Tibial artery (tissue), 4 donors: ENCODE data around the gene NOP16.

Experiments used
- DNase-seq, 2 donors: peaks; one replicate each; pipeline ENCODE4 v3.0.0-alpha.2; 2019
- H3K27ac ChIP-seq, 2 donors: fragments of 200-600 bp; sonication (generic) in 1 of 2; 1 replicate in 1 of 2; 2 replicates in 1 of 2; pipeline ENCODE4 v1.5.1; 2018 to 2019; ENCODE audit warnings: mild to moderate bottlenecking in 1 of 2
- H3K27me3 ChIP-seq, 2 donors: fragments of 200-600 bp; sonication (generic) in 1 of 2; one replicate each; pipeline versions ENCODE4 v1.5.1 to v1.6.0; 2016 to 2019
- H3K36me3 ChIP-seq, 3 donors: fragments of 200-600 bp; sonication (generic) in 2 of 3; one replicate each; pipeline ENCODE4 v1.5.1; 2016 to 2019; ENCODE audit warnings: mild to moderate bottlenecking in 2 of 3
- H3K4me1 ChIP-seq, 4 donors: fragments of 200-600 bp; sonication (generic) in 2 of 4; 1 replicate in 3 of 4; 2 replicates in 1 of 4; pipeline ENCODE4 v1.5.1; 2016 to 2019
- H3K4me3 ChIP-seq, 2 donors: fragments of 200-600 bp; sonication (generic) in 1 of 2; 1 replicate in 1 of 2; 2 replicates in 1 of 2; pipeline ENCODE4 v1.5.1; 2018 to 2019; ENCODE audit warnings: mild to moderate bottlenecking in 2 of 2
- H3K9me3 ChIP-seq, 3 donors: fragments of 200-600 bp; sonication (generic) in 1 of 3; one replicate each; pipeline ENCODE4 v1.5.1; 2016 to 2019
- intact Hi-C: fragments of 100-400 bp; cut with DNase I; formaldehyde crosslinking; loops from one replicate; pipeline ENCODE4 v1.15.0; 2023; ENCODE audit warnings: low total_unique reads
- TF ChIP-seq, protein P1 (sequence below), 2 experiments: fragments of 200-600 bp in 1 of 2; fragments of 450-650 bp in 1 of 2; IDR thresholded peaks; one replicate each; pipeline ENCODE4 v1.5.1; 2017 to 2019; ENCODE audit warnings: antibody characterized with exemption in 2 of 2, mild to moderate bottlenecking in 1 of 2, moderate library complexity in 1 of 2

The NOP16 gene

DNA sequence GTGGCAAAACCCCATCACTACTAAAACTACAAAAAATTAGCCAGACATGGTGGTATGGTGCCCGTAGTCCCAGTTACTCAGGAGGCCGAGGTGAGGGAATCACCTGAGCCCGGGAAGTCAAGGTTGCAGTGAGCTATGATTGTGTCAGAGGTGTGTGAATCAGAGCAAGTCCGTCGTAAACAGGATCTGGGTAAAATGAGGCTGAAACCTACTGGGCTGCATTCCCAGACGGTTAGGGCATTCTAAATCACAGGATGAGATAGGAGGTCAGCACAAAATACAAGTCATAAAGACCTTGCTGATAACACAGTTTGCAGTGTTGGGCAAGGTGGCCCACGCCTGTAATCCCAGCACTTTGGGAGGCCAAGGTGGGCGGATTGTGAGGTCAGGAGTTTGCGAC is 29.9 kb upstream of the NOP16 start:
- H3K27ac ChIP-seq: no peak overlapping the region
- no peaks in the 10 kb centered on the region for H3K9me3 ChIP-seq
- H3K4me1 ChIP-seq: peaks cover 5 to 36% (median 32%) of the 10 kb centered on the region in 4 donors
- H3K4me3 ChIP-seq: no peak overlapping the region
- DNase-seq: peak in 1 of 2 donors; percentile 44
- TF ChIP-seq, protein P1, sequence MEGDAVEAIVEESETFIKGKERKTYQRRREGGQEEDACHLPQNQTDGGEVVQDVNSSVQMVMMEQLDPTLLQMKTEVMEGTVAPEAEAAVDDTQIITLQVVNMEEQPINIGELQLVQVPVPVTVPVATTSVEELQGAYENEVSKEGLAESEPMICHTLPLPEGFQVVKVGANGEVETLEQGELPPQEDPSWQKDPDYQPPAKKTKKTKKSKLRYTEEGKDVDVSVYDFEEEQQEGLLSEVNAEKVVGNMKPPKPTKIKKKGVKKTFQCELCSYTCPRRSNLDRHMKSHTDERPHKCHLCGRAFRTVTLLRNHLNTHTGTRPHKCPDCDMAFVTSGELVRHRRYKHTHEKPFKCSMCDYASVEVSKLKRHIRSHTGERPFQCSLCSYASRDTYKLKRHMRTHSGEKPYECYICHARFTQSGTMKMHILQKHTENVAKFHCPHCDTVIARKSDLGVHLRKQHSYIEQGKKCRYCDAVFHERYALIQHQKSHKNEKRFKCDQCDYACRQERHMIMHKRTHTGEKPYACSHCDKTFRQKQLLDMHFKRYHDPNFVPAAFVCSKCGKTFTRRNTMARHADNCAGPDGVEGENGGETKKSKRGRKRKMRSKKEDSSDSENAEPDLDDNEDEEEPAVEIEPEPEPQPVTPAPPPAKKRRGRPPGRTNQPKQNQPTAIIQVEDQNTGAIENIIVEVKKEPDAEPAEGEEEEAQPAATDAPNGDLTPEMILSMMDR (IDR thresholded peaks at IDR 0.05): no peak
- intact Hi-C loops: loop anchor here (10.0 kb wide), 1 partner anchor 227 kb away; the partner anchor contains the start of gene TSPAN17
- H3K36me3 ChIP-seq: no peaks in the 10 kb centered on the region
- no peaks in the 10 kb centered on the region for H3K27me3 ChIP-seq

DNA sequence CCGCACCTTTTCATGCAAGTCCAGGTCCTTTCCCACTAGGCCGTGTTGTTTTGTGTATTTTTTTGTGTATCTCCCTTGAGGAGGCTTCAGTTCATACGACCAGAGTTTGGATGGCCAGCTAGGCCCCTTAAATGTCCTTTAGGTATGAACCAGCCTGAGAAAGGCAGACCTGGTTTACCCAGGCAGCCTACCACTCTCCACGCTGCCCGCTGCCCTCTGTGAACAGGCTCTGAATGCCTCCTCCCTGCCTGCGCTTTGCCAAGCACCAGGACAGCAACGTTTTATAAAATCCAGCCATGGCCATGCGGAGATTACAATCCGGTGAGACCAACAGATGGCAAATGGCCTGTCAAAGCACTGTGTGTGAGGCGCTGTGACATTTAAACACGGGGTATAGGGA is 28.6 kb upstream of the NOP16 start:
- DNase-seq: peak in 1 of 2 donors; percentile 62
- peak overlapping the region; percentile 63 to 91 for H3K27ac ChIP-seq
- H3K9me3 ChIP-seq: no peaks in the 10 kb centered on the region
- H3K36me3 ChIP-seq: peaks cover 0 to 5% (median 0%) of the 10 kb centered on the region in 3 donors
- no peaks in the 10 kb centered on the region for H3K27me3 ChIP-seq
- H3K4me3 ChIP-seq: peak overlapping the region; percentile 85 to 88
- H3K4me1 ChIP-seq: peaks cover 5 to 48% (median 43%) of the 10 kb centered on the region in 4 donors
- TF ChIP-seq, protein P1 (IDR thresholded peaks at IDR 0.05): no peak
- intact Hi-C loops: loop anchor here (1.0 to 10.0 kb wide), 3 partner anchors 31 to 228 kb away; partner anchors contain the start of genes FAF2, RNF44 and TSPAN17

DNA sequence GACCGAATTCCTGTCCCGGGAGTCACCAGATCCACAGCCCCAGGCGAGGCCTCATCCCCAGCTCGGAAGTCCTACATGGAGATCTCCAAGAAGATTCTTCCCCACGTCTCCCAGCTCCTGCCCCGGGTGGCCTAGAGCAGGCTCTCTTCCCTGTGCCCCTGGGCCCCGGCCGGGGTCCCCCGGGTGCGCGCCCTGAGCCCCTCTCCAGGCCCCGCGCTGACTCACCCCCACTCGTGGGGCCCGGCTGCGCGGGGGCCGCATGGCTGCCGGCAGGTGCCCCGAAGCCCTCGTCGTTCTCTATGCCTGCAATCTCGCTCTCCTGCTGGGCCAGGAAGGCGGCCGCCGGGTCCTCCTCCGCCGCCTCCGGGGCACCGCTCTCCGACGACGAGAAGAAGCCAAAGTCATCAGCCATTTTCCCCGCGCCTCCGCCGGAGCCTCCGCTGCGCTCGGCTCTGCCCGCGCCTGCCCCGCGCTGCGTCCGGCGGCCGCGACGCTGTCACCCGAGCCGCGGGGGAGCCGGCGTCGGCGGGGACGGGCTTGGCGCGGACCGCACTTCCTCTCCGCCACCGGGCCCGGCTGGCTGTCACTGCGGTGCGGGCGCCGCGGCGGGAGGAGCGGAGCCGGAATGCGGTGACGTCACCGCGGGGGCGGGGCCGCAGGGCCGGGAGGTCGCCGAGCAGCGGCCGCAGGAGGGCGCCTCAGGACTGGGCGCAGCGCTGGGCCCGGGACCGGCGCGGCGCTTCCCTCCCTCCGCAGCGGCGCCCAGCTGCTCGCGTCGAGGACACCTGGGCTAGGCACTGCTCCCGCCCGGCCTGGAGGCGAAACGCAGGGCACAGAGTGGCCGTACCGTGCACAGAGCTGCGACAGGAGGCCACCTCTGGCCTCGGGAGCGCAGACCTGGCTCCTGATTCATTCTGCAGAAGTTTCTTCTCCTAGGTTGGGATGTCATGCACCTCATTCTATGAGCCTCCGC is 27.8 kb upstream of the NOP16 start, which contains the start of gene CLTB:
CLTB (minus strand) TSS at position 588 of the 973 bp plus-strand sequence; CDS start at position 412, 176 bp downstream.
- peak; percentile 84 to 94 for DNase-seq
- H3K27me3 ChIP-seq: no peaks in the 10 kb centered on the region
- H3K4me3 ChIP-seq: peak within 1 kb of the TSS; percentile 85 to 88
- TF ChIP-seq, protein P1 (IDR thresholded peaks at IDR 0.05): peak; percentile 69 to 89
- H3K27ac ChIP-seq: peak within 1 kb of the TSS; percentile 86 to 91
- peaks cover 0 to 5% (median 0%) of the 10 kb centered on the region in 3 donors for H3K36me3 ChIP-seq
- no peaks in the 10 kb centered on the region for H3K9me3 ChIP-seq
- intact Hi-C loops: loop anchor here (1.0 to 10.0 kb wide), 3 partner anchors 32 to 229 kb away; partner anchors contain the start of genes FAF2, RNF44 and TSPAN17
- H3K4me1 ChIP-seq: peaks cover 5 to 48% (median 43%) of the 10 kb centered on the region in 4 donors

DNA sequence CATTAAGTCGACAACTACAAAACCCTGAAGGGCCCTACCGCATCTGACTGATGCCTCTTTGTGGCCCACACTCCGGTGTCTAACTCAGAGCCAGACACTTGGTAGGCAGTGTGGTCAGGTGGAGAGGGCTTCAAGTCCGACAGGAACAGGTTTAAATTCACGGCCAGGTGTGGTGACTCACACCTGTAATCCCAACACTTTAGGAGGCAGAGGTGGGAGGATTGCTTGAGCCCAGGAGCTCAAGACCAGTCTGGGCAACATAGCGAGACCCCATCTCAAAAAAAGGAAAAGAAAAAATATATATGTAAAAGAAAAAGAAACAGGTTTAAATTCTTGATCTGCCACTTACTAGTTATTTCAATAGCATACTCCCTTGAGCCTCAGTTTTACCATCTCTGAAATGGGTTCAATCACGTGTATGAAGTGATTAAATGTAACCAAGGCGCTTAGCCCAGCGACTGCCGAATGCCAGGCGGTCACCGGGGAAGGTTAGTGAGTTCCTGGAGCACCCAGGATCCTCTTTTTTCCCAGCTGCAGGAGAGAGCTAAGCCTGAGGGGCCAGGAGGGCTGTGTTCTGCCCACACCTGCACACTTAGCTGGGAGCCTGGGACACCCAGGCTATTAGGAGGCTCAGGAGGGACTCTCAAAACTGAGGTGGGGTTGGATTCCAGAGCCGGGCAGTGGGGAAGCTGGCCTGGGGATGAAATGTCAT is 27.0 kb upstream of the NOP16 start:
- no peaks in the 10 kb centered on the region for H3K9me3 ChIP-seq
- peaks cover 5 to 48% (median 43%) of the 10 kb centered on the region in 4 donors for H3K4me1 ChIP-seq
- intact Hi-C loops: loop anchor here (10.0 kb wide), 1 partner anchor 229 kb away; the partner anchor contains the start of gene TSPAN17
- TF ChIP-seq, protein P1 (IDR thresholded peaks at IDR 0.05): no peak
- H3K27me3 ChIP-seq: no peaks in the 10 kb centered on the region
- H3K4me3 ChIP-seq: peak overlapping the region; percentile 85 to 88
- peak overlapping the region; percentile 86 to 91 for H3K27ac ChIP-seq
- peaks cover 0 to 5% (median 0%) of the 10 kb centered on the region in 3 donors for H3K36me3 ChIP-seq
- DNase-seq: peak in 1 of 2 donors; percentile 62

DNA sequence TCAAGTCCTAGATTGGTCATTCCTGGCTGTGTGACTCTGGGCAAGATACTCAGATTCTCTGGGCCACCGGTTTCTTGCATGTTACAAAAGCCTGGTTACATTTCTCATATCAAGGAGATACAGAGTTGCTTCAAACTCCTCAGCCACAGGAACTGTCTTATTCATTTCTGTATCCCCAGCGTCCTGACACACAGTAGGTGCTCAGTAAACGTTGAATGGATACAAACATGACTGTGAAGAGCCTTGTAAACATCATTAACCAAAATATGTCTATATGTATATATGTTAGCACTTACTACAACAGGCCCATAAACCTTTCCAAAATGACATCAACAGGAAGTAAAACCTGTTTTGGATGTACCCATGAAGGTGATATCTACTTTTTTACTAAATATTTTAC is 26.3 kb upstream of the NOP16 start:
- H3K4me1 ChIP-seq: peaks cover 5 to 48% (median 43%) of the 10 kb centered on the region in 4 donors
- H3K36me3 ChIP-seq: peaks cover 0 to 10% (median 4%) of the 10 kb centered on the region in 3 donors
- no peaks in the 10 kb centered on the region for H3K9me3 ChIP-seq
- intact Hi-C loops: loop anchor here (10.0 kb wide), 1 partner anchor 230 kb away; the partner anchor contains the start of gene TSPAN17
- H3K27ac ChIP-seq: peak overlapping the region; percentile 86 to 91
- TF ChIP-seq, protein P1 (IDR thresholded peaks at IDR 0.05): no peak
- no peak for DNase-seq
- H3K27me3 ChIP-seq: no peaks in the 10 kb centered on the region
- H3K4me3 ChIP-seq: peak overlapping the region in 1 of 2 donors; percentile 88
